ENCODE data around the gene SPNS3. TPM values are rescaled to one million over a fixed set of nuclear protein-coding genes. Genes with fewer than 3 reads are reported as not detected.
A peak's percentile ranks its signal among the peaks of the same experiment; 100 is the strongest.

SPNS3 gene
- total and polyA plus RNA-seq, 2 experiments from 2014 or later, result not detected

GRCh38 chr17:4513113-4514032, 79.6 kb downstream of the SPNS3 start:
- Histone ChIP-seq H3K27me3 (no peaks in the 10 kb centered on the region), H3K9me3 (ENCODE audit: low read depth) (no peaks in the 10 kb centered on the region), H3K4me1 (ENCODE audit: low read depth) (peaks cover 8% of the 10 kb centered on the region)

GRCh38 chr17:4514206-4514605, 80.5 kb downstream of the SPNS3 start:
- Histone ChIP-seq H3K36me3 (no peaks in the 10 kb centered on the region), H3K27me3 (no peaks in the 10 kb centered on the region), H3K9me3 (ENCODE audit: low read depth) (no peaks in the 10 kb centered on the region), H3K27ac (no peak overlapping the region), H3K4me1 (ENCODE audit: low read depth) (peaks cover 8% of the 10 kb centered on the region), H3K4me3 (no peak overlapping the region)
- TF ChIP-seq, protein P1, sequence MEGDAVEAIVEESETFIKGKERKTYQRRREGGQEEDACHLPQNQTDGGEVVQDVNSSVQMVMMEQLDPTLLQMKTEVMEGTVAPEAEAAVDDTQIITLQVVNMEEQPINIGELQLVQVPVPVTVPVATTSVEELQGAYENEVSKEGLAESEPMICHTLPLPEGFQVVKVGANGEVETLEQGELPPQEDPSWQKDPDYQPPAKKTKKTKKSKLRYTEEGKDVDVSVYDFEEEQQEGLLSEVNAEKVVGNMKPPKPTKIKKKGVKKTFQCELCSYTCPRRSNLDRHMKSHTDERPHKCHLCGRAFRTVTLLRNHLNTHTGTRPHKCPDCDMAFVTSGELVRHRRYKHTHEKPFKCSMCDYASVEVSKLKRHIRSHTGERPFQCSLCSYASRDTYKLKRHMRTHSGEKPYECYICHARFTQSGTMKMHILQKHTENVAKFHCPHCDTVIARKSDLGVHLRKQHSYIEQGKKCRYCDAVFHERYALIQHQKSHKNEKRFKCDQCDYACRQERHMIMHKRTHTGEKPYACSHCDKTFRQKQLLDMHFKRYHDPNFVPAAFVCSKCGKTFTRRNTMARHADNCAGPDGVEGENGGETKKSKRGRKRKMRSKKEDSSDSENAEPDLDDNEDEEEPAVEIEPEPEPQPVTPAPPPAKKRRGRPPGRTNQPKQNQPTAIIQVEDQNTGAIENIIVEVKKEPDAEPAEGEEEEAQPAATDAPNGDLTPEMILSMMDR (IDR thresholded peaks at IDR 0.05; ENCODE audit: low read depth, low read length), result no peak
- DNase-seq (ENCODE audit: low read depth in 1 of 2, low spot score in 1 of 2), result peak in 1 of 2 donors; percentile 61

More at GRCh38 chr17:4513113-4514032, 79.6 kb downstream of the SPNS3 start:
- H3K27ac ChIP-seq, result no peak overlapping the region
- no peaks in the 10 kb centered on the region for H3K36me3 ChIP-seq
- TF ChIP-seq, protein P1 (IDR thresholded peaks at IDR 0.05; ENCODE audit: low read depth, low read length), result peak; percentile 8
- DNase-seq (ENCODE audit: low read depth in 1 of 2, low spot score in 1 of 2), result peak in 1 of 2 donors; percentile 61
- H3K4me3 ChIP-seq, result no peak overlapping the region

- H3K27ac ChIP-seq, result no peak overlapping the region
- no peak for DNase-seq (ENCODE audit: low read depth in 1 of 2, low spot score in 1 of 2)
- H3K9me3 ChIP-seq (ENCODE audit: low read depth), result no peaks in the 10 kb centered on the region
- TF ChIP-seq, protein P1 (IDR thresholded peaks at IDR 0.05; ENCODE audit: low read depth, low read length), result no peak
- H3K36me3 ChIP-seq, result no peaks in the 10 kb centered on the region
- peaks cover 8% of the 10 kb centered on the region for H3K4me1 ChIP-seq (ENCODE audit: low read depth)
- no peaks in the 10 kb centered on the region for H3K27me3 ChIP-seq
- H3K4me3 ChIP-seq, result no peak overlapping the region
These were observed 81.0 kb downstream of the SPNS3 start for GRCh38 chr17:4514779-4515178.

GRCh38 chr17:4515501-4515900, 81.8 kb downstream of the SPNS3 start:
- Histone ChIP-seq H3K4me3 (no peak overlapping the region), H3K27ac (no peak overlapping the region), H3K27me3 (no peaks in the 10 kb centered on the region), H3K9me3 (ENCODE audit: low read depth) (no peaks in the 10 kb centered on the region), H3K4me1 (ENCODE audit: low read depth) (peaks cover 8% of the 10 kb centered on the region), H3K36me3 (no peaks in the 10 kb centered on the region)
- TF ChIP-seq, protein P1 (IDR thresholded peaks at IDR 0.05; ENCODE audit: low read depth, low read length), result no peak
- no peak for DNase-seq (ENCODE audit: low read depth in 1 of 2, low spot score in 1 of 2)

GRCh38 chr17:4516735-4517134, 83.0 kb downstream of the SPNS3 start:
- Histone ChIP-seq H3K4me3 (no peak overlapping the region), H3K36me3 (no peaks in the 10 kb centered on the region), H3K4me1 (ENCODE audit: low read depth) (peaks cover 8% of the 10 kb centered on the region), H3K27ac (no peak overlapping the region), H3K9me3 (ENCODE audit: low read depth) (no peaks in the 10 kb centered on the region), H3K27me3 (no peaks in the 10 kb centered on the region)
- TF ChIP-seq, protein P1 (IDR thresholded peaks at IDR 0.05; ENCODE audit: low read depth, low read length), result no peak
- peak in 1 of 2 donors; percentile 70 for DNase-seq (ENCODE audit: low read depth in 1 of 2, low spot score in 1 of 2)

Data from cardiac muscle cell (in vitro differentiated cells and primary cell).